ENCODE data around the gene POTEF. TPM values are rescaled to one million over a fixed set of nuclear protein-coding genes. Genes with fewer than 3 reads are reported as not detected.
"Not testable (repeated sequence)": the region's sequence is repeated elsewhere in the genome, so short reads cannot be mapped to it uniquely, and the experiment has no call there.

POTEF gene
- total and polyA plus RNA-seq, 8 donors: 0.02 to 0.06 (median 0.04) TPM; not detected in 5

- WGBS, 2 donors: 75 to 81% methylated on average over 13 to 18 of the region's 22 CpGs
- FAIRE-seq; H3K27ac ChIP-seq; DNase-seq; H3K36me3 ChIP-seq; intact Hi-C loops (cut with DNase I); H3K4me3 ChIP-seq; H3K4me1 ChIP-seq; H3K9me3 ChIP-seq; H3K27me3 ChIP-seq; ATAC-seq: not testable (repeated sequence)
These were observed 12.8 kb upstream of the POTEF start for GRCh38 chr2:130141645-130142370.

GRCh38 chr2:130141002-130141401 lies 12.0 kb upstream of the POTEF start:
- H3K27ac ChIP-seq; ATAC-seq; intact Hi-C loops (cut with DNase I); H3K4me3 ChIP-seq; H3K4me1 ChIP-seq; H3K36me3 ChIP-seq; H3K9me3 ChIP-seq; H3K27me3 ChIP-seq; DNase-seq; FAIRE-seq: not testable (repeated sequence)
- WGBS, 2 donors: 95 to 97% methylated on average over 4 of the region's 6 CpGs

GRCh38 chr2:130140516-130140915 lies 11.5 kb upstream of the POTEF start:
- H3K9me3 ChIP-seq; intact Hi-C loops (cut with DNase I); H3K27ac ChIP-seq; ATAC-seq; FAIRE-seq; H3K27me3 ChIP-seq; DNase-seq; H3K4me1 ChIP-seq; H3K36me3 ChIP-seq; H3K4me3 ChIP-seq: not testable (repeated sequence)
- 78 to 93% methylated on average over 5 to 7 of the region's 7 CpGs for WGBS, 2 donors

- H3K27ac ChIP-seq; H3K36me3 ChIP-seq; H3K4me1 ChIP-seq; H3K27me3 ChIP-seq; FAIRE-seq; H3K9me3 ChIP-seq; DNase-seq; intact Hi-C loops (cut with DNase I); H3K4me3 ChIP-seq; ATAC-seq: not testable (repeated sequence)
- 78 to 86% methylated on average over 23 to 29 of the region's 30 CpGs for WGBS, 2 donors
These were observed 10.6 kb upstream of the POTEF start for GRCh38 chr2:130139331-130140280.

GRCh38 chr2:130138841-130139251 lies 9.8 kb upstream of the POTEF start:
- FAIRE-seq; H3K4me3 ChIP-seq; H3K27me3 ChIP-seq; intact Hi-C loops (cut with DNase I); H3K9me3 ChIP-seq; H3K27ac ChIP-seq; H3K36me3 ChIP-seq; ATAC-seq; H3K4me1 ChIP-seq: not testable (repeated sequence)
- DNase-seq: peak in 1 of 6 donors; percentile 46
- WGBS, 2 donors: 75 to 85% methylated on average over 15 of the region's 15 CpGs

GRCh38 chr2:130138326-130138725 lies 9.3 kb upstream of the POTEF start:
- intact Hi-C loops (cut with DNase I); H3K4me1 ChIP-seq; H3K36me3 ChIP-seq; H3K9me3 ChIP-seq; ATAC-seq; DNase-seq; H3K27ac ChIP-seq; H3K27me3 ChIP-seq; FAIRE-seq; H3K4me3 ChIP-seq: not testable (repeated sequence)
- WGBS, 2 donors: 84 to 89% methylated on average over 10 to 11 of the region's 13 CpGs

- ATAC-seq; H3K27me3 ChIP-seq; intact Hi-C loops (cut with DNase I); H3K9me3 ChIP-seq; H3K4me1 ChIP-seq; H3K4me3 ChIP-seq; H3K27ac ChIP-seq; H3K36me3 ChIP-seq; FAIRE-seq; DNase-seq: not testable (repeated sequence)
- WGBS, 2 donors: 60 to 62% methylated on average over 3 to 5 of the region's 5 CpGs
These were observed 8.1 kb upstream of the POTEF start for GRCh38 chr2:130137118-130137517.

GRCh38 chr2:130136546-130136945 lies 7.5 kb upstream of the POTEF start:
- intact Hi-C loops (cut with DNase I); DNase-seq; ATAC-seq; H3K4me3 ChIP-seq; H3K27me3 ChIP-seq; H3K36me3 ChIP-seq; H3K27ac ChIP-seq; FAIRE-seq; H3K4me1 ChIP-seq; H3K9me3 ChIP-seq: not testable (repeated sequence)
- WGBS, 2 donors: 88 to 91% methylated on average over 8 of the region's 10 CpGs
